IPS DF 6.9 (cell line): Measurements from ENCODE around the gene LRRC40.

ENCODE experiments used
- DNase-seq: peaks from one replicate; pipeline ENCODE4 v3.0.0-alpha.2; 2013; ENCODE audit warnings: low read depth, low spot score
- H3K27ac ChIP-seq: one replicate; pipeline ENCODE4 v1.5.1; 2013; ENCODE audit warnings: low read length, control low read depth
- H3K27me3 ChIP-seq: 2 replicates; pipeline ENCODE4 v1.6.1; 2013; ENCODE audit warnings: mild to moderate bottlenecking, low read length; ENCODE audit not compliant: control insufficient read depth, insufficient read depth
- H3K36me3 ChIP-seq: 2 replicates; pipeline ENCODE4 v1.6.1; 2013; ENCODE audit warnings: low read length; ENCODE audit not compliant: control insufficient read depth, insufficient read depth
- H3K4me1 ChIP-seq: 2 replicates; pipeline ENCODE4 v1.6.1; 2013; ENCODE audit warnings: low read length; ENCODE audit not compliant: control insufficient read depth, insufficient read depth
- H3K4me3 ChIP-seq: 2 replicates; pipeline ENCODE4 v1.5.1; 2013; ENCODE audit warnings: mild to moderate bottlenecking, low read length
- H3K9me3 ChIP-seq: 2 replicates; pipeline ENCODE4 v1.6.1; 2013; ENCODE audit warnings: low read length, inconsistent platforms; ENCODE audit not compliant: control insufficient read depth, insufficient read depth
- WGBS: extraction: QIAGEN DNeasy Blood & Tissue Kit; methylation state at CpG from one replicate; pipeline ENCODE4 v1.1.7; 2013; ENCODE audit warnings: mixed read lengths, missing lambda C conversion rate; ENCODE audit not compliant: insufficient read length, insufficient coverage; 5-methylcytosine and 5-hydroxymethylcytosine counted together

LRRC40 gene

GRCh38 chr1:70169018-70169839, 36.1 kb downstream of the LRRC40 start:
- Histone ChIP-seq H3K27ac (no peak overlapping the region), H3K36me3 (no peaks in the 10 kb centered on the region), H3K4me1 (no peaks in the 10 kb centered on the region), H3K9me3 (no peaks in the 10 kb centered on the region), H3K27me3 (no peaks in the 10 kb centered on the region), H3K4me3 (no peak overlapping the region)
- no peak for DNase-seq
- no CpG with 5 or more reads among the region's 5 CpGs for WGBS

- Histone ChIP-seq H3K27me3 (no peaks in the 10 kb centered on the region), H3K27ac (no peak overlapping the region), H3K36me3 (no peaks in the 10 kb centered on the region), H3K4me3 (no peak overlapping the region), H3K4me1 (no peaks in the 10 kb centered on the region), H3K9me3 (no peaks in the 10 kb centered on the region)
- no peak for DNase-seq
Observed at GRCh38 chr1:70168283-70168682, 37.1 kb downstream of the LRRC40 start.

- Histone ChIP-seq H3K4me3 (no peak overlapping the region), H3K27ac (no peak overlapping the region), H3K36me3 (no peaks in the 10 kb centered on the region), H3K9me3 (no peaks in the 10 kb centered on the region), H3K27me3 (no peaks in the 10 kb centered on the region), H3K4me1 (no peaks in the 10 kb centered on the region)
- DNase-seq: no peak
- WGBS: no CpG with 5 or more reads among the region's 4 CpGs
Observed at GRCh38 chr1:70164350-70164749, 41.0 kb downstream of the LRRC40 start.

GRCh38 chr1:70156529-70157120, 48.8 kb downstream of the LRRC40 start:
- no CpG with 5 or more reads among the region's 5 CpGs for WGBS
- Histone ChIP-seq H3K27ac (no peak overlapping the region), H3K4me3 (no peak overlapping the region), H3K27me3 (no peaks in the 10 kb centered on the region), H3K9me3 (no peaks in the 10 kb centered on the region), H3K4me1 (no peaks in the 10 kb centered on the region), H3K36me3 (no peaks in the 10 kb centered on the region; the same call in 1 of the 2 replicates)
- no peak for DNase-seq

- WGBS: no CpG with 5 or more reads among the region's 3 CpGs
- no peaks in the 10 kb centered on the region for H3K9me3 ChIP-seq
- no peaks in the 10 kb centered on the region for H3K27me3 ChIP-seq
- no peaks in the 10 kb centered on the region for H3K4me1 ChIP-seq
- H3K27ac ChIP-seq: no peak overlapping the region
- H3K4me3 ChIP-seq: no peak overlapping the region
- DNase-seq: no peak
- H3K36me3 ChIP-seq: no peaks in the 10 kb centered on the region; the same call in 1 of the 2 replicates
Observed at GRCh38 chr1:70153739-70154138, 51.6 kb downstream of the LRRC40 start.

GRCh38 chr1:70150444-70150843, 54.9 kb downstream of the LRRC40 start:
- no CpG with 5 or more reads among the region's 1 CpG for WGBS

GRCh38 chr1:70146488-70146887, 58.9 kb downstream of the LRRC40 start:
- H3K9me3 ChIP-seq: no peaks in the 10 kb centered on the region
- H3K27ac ChIP-seq: no peak overlapping the region
- no peaks in the 10 kb centered on the region for H3K27me3 ChIP-seq
- H3K4me1 ChIP-seq: no peaks in the 10 kb centered on the region
- no peak overlapping the region for H3K4me3 ChIP-seq
- DNase-seq: no peak
- no peaks in the 10 kb centered on the region for H3K36me3 ChIP-seq

More at GRCh38 chr1:70150444-70150843, 54.9 kb downstream of the LRRC40 start:
- H3K4me3 ChIP-seq: no peak overlapping the region
- no peaks in the 10 kb centered on the region for H3K36me3 ChIP-seq
- DNase-seq: no peak
- H3K9me3 ChIP-seq: no peaks in the 10 kb centered on the region
- H3K27me3 ChIP-seq: no peaks in the 10 kb centered on the region
- H3K4me1 ChIP-seq: no peaks in the 10 kb centered on the region
- H3K27ac ChIP-seq: no peak overlapping the region

GRCh38 chr1:70143048-70143659, 62.2 kb downstream of the LRRC40 start:
- DNase-seq: no peak
- no peak overlapping the region for H3K4me3 ChIP-seq
- 0 out of 2 replicates have a peak, but pooled peaks cover 1% of the 10 kb centered on the region for H3K4me1 ChIP-seq
- no peaks in the 10 kb centered on the region for H3K27me3 ChIP-seq
- no peaks in the 10 kb centered on the region for H3K36me3 ChIP-seq
- H3K9me3 ChIP-seq: no peaks in the 10 kb centered on the region
- WGBS: no CpG with 5 or more reads among the region's 4 CpGs
- no peak overlapping the region for H3K27ac ChIP-seq

- Histone ChIP-seq H3K27ac (no peak overlapping the region), H3K4me1 (0 out of 2 replicates have a peak, but pooled peaks cover 1% of the 10 kb centered on the region), H3K4me3 (no peak overlapping the region), H3K36me3 (no peaks in the 10 kb centered on the region), H3K27me3 (no peaks in the 10 kb centered on the region), H3K9me3 (no peaks in the 10 kb centered on the region)
- WGBS: no CpG with 5 or more reads among the region's 2 CpGs
- no peak for DNase-seq
Observed at GRCh38 chr1:70142075-70142474, 63.3 kb downstream of the LRRC40 start.

- H3K36me3 ChIP-seq: no peaks in the 10 kb centered on the region
- no peak overlapping the region for H3K27ac ChIP-seq
- DNase-seq: no peak
- H3K4me1 ChIP-seq: 0 out of 2 replicates have a peak, but pooled peaks cover 1% of the 10 kb centered on the region
- WGBS: no CpG with 5 or more reads among the region's 3 CpGs
- H3K9me3 ChIP-seq: no peaks in the 10 kb centered on the region
- H3K27me3 ChIP-seq: no peaks in the 10 kb centered on the region
- no peak overlapping the region for H3K4me3 ChIP-seq
Observed at GRCh38 chr1:70140894-70141293, 64.5 kb downstream of the LRRC40 start.
